NCI-H1694 (cell line): ENCODE results near the gene FRMPD4.
A peak's percentile ranks its signal among the peaks of the same experiment; 100 is the strongest.

Source experiments
- DNase-seq: peaks from one replicate; lab custom pipeline; 2025; lab: John Stamatoyannopoulos, UW

FRMPD4 gene

GRCh38 chrX:12753366-12753765 is 615.1 kb downstream of the FRMPD4 start:
- no peak for DNase-seq

GRCh38 chrX:12758291-12758690 is 620.0 kb downstream of the FRMPD4 start:
- no peak for DNase-seq

GRCh38 chrX:12767856-12768255 is 629.6 kb downstream of the FRMPD4 start:
- DNase-seq: no peak

- no peak for DNase-seq
Observed at GRCh38 chrX:12768491-12768890, 630.2 kb downstream of the FRMPD4 start.

GRCh38 chrX:12770440-12770839 is 632.2 kb downstream of the FRMPD4 start:
- DNase-seq: no peak

- DNase-seq: peak; percentile 9
Observed at GRCh38 chrX:12771445-12772069, 633.3 kb downstream of the FRMPD4 start.
